Colon (tissue), 2 donors: Measurements from ENCODE around the gene OR7A10.

Source experiments
- FAIRE-seq: peaks from 2 replicates; lab custom pipeline; 2012; peaks lifted over from hg19 to GRCh38; lab: Jason Lieb, UNC
- donor health status: control.
- donor health status: control.

OR7A10 gene

DNA sequence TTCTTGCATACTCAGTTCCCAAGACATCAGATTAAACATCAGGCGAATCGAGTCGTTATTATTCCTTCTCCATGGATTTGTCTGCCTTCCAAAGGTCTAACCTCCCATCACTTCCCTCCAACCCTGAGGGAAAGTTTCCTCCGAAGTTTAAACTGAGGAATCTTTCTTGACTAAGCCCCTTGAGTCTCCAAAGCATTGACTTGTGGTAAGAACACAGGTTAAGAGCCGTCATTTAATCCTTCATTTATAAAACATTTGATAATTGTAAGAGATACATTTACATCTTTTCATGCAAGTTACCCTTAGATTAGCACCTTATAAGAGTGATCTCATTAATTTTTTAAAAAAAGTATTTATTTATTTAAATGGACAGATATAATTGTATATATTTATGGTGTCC, at the start of gene OR7A10:
Gene OR7A10, minus strand, starts transcription at position 101 of the 400 bp plus-strand sequence. CDS start 7,045 bp downstream, outside the sequence.
- no peak for FAIRE-seq

DNA sequence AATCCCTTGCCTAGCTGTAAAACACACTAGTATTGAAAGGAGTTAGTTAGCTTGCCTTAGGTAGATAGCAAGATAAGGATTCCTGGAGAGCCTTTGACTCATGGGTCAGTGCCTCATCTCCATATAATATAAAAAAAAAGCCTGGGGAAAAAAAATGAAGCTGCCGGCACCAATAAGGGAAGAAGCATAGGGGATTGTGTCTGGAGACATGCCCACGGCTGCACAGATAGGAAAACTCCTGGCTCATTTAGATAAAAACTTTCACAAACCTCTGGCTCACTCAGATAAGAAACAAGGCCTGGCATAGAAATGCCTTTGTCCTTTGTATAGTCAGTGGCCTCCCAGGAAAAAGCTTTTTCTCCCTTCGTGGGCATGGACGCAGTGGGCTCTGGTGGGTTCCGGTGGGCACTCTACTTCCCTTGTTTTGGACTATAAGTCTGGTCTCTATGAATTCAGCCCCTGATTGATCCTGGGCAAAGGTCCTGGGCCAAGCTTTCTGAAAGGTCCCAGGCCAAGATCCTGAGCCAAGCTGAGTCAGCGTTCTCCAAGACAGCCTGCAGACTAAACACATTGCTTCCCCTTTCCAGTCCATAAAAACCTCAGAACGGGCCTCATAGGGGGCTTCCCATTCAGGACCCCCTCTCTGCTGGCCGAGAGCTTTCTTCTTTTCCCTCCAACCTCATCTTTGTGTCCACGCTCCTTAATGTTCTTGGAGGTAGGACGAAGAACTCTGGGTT, 42.1 kb upstream of the OR7A10 start:
- no peak for FAIRE-seq

DNA sequence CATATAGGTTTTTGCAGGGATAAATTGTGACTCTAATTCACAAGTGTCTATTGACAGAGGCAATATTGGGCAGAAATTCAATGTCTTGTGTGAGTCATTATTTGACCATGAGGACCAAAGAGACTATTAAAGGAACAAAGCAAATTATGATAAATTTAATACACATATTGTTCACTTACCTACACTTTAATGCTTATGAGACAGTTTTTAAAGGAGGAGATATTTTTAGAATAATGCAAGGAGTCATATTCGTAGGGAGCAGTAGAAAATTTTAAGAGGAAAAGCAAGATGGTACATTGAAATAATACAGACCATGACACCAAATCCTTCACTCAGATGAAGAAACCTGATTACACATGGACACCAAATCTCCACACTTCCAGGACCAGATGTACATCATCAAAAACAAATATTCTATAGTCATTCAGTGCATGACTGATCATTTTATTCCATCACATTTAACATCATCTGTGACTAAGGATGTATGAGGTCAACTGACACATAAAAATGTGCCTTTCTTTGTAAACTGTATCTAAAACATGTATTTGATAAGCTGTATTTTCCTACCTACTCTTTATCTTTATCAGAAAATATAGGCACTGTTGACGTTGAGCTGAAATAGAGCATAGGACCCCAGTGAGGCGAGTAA, 41.4 kb upstream of the OR7A10 start:
- no peak for FAIRE-seq

DNA sequence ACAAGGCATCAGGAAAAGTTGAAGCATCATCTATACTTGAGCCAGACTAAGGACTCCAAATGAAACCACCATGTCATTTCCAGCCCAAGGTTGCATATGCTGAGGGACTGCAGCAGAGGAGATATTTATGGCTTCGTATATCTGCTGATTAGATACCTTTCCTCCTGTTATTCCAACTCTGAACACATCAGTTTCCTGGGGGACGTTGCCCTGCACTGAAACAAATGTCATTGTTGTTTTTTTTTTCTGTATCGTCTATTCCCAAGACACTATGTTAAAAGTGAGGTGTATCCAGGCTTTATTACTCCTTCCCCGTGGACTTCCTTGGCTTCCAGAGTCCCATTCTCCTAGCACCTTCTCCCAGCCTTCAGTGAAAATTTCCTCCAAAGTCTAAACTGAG, 37.3 kb upstream of the OR7A10 start, which contains the start of gene OR7A17:
Gene OR7A17, minus strand, starts transcription at position 101 of the 400 bp plus-strand sequence. CDS start 4,777 bp downstream, outside the sequence.
- FAIRE-seq, result no peak

DNA sequence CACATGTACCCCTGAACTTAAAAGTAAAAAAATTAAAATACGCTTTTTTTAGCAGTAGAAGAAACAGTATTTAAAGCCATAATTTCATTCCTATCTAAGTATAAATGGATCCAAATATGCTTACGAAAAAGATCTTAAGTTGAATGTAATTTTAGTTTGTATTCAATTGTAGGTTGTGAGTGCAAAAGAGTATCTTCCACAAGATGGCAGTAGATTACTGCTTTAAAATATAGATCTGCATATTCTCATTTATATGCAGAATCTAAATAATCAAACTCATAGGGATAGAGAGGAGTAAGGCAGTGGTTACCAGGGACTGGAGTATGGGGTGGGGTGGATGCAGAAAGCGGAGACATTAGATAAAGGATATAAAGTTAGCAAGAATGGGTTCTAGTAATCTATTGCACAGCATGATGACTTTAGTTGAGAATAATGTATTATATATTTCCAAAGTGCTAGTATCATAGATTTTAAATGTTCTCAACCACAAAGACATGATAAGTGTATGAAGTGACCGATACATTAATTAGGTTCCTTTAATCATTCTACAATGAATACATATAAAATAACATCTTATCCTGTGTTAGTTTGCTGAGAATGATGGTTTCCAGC, 23.0 kb upstream of the OR7A10 start:
- no peak for FAIRE-seq

DNA sequence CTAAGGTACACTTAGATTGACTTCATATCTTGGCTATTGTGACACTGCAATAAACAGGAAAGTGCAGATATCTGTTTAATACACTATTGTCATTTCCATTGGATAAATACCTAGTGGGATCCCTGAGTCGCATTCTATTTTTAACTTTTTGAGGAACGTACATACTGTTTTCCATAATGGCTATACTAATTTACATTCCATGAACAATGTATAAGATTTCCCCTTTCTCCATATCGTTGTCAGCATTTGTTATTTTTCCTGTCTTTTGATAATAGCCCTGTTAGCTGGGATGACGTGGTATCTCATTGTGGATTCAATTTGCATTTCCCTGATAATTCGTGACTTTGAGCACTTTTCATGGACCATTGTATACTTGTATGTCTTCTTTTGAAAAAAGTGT, 19.8 kb upstream of the OR7A10 start:
- FAIRE-seq, result no peak

DNA sequence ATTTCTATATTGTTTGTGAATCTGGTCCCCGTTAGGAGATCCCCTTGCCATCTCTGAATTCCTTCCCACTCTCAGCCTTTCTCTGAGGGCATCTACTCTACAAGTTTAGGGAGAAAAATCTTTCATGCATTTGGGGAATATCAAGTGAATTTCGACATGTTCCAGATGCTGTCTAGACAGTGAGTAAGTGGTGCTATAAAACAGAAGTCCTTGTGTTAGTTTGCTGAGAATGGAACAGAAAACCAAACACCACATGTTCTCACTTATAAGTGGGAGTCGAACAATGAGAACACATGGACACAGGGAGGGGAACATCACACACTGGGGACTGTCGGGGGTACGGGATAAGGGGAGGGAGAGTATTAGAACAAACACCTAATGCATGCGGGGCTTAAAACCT, 5.1 kb downstream of the OR7A10 start:
- FAIRE-seq, result no peak

DNA sequence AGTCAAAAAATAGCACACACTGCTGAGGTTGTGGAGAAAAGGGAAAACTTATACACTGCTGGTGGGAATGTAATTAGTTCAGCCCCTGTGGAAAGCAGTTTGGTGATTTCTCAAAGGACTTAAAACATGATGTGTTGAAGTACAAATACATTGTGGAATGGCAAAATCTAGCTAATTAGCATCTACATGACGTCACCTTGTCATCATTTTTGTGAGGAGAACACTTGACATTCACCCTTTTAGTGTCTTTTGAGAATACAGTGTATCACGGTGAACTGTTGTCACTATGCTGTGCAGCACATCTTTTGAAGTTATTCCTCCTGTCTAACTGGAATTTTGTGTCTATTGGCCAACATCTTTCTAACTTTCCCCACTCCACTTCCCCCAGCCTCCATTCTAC, 5.6 kb downstream of the OR7A10 start:
- FAIRE-seq, result no peak

DNA sequence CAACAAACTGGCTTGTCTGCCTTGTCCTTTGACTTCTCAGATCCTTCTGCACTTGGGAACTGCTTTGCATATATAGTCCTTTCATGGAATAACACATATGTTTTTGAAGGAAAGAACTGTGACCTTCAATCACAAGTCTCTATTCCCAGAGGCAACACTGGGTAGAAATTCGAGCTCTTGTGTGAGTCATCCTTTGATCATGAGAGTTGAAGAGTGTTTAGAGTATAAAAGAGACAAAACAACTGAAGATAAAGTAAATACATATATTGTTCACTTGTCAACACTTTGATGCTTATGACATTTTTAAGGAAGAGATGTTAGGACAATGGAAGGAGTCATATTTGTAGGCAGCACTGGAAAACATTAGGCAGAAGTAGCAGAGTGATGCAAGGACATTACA, 8.5 kb downstream of the OR7A10 start:
- FAIRE-seq, result no peak

DNA sequence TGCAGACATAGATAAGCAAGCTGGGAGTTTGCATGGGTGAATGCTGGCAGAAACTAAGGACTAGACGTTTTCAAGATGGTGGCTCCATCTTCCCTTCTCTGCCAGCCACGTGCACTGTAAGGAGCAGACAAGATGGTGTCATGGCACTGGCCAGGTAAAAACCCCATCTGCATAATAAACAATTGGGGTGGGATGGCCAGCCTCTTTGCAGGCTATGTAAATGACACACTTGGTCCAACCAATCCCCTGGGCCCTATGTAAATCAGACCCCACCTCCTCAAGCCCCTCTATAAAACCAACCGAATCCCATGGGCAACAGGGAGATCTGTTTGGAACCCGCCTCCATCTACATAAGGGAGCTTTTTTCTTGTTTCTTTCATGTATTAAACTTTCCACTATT, 11.3 kb downstream of the OR7A10 start:
- no peak for FAIRE-seq

DNA sequence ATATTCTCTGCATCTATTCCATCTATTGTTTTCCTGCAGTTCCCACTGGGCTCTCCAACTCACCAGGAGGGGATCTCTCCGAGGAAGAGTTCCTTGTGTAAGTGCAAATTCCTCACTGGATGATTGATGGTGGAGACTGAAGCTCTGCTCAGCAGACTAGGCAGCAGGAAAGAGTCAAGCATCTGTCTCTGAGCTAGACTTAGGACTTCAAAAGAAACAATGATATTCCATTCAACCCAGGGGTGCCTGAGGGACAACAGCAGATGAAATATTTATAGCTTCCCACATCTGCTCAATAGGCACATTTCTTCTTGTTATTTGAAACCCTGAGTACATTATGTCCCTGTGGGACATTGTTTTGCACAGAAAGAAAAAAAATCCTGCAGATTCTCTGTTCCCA, 13.7 kb downstream of the OR7A10 start, which contains the start of the genes OR7A5 and OR7C1:
Gene OR7A5, minus strand, starts transcription at position 175 of the 400 bp plus-strand sequence. CDS start 6,944 bp downstream, outside the sequence.
Gene OR7C1, minus strand, starts transcription at position 175 of the 400 bp plus-strand sequence. CDS start 35,049 bp downstream, outside the sequence.
- FAIRE-seq, result no peak

DNA sequence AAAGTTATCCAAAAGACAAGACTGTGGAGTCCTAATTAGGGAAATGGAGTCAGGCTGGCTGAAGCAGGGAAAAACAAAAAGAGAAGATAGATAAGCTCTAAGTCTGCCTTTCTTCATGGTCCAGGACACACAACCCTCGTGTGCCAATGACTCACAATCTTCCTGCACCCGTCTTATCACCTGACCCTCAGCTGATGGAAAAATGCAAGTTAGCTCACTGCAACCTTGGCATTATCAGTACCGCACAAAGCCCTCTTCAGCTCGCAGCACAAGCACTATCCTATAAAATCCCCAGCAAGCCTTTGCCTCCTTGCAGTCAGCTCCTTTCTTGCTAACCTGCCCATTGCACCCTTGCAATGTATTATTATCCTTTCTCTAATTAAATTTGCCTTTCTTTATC, 18.0 kb downstream of the OR7A10 start:
- no peak for FAIRE-seq

DNA sequence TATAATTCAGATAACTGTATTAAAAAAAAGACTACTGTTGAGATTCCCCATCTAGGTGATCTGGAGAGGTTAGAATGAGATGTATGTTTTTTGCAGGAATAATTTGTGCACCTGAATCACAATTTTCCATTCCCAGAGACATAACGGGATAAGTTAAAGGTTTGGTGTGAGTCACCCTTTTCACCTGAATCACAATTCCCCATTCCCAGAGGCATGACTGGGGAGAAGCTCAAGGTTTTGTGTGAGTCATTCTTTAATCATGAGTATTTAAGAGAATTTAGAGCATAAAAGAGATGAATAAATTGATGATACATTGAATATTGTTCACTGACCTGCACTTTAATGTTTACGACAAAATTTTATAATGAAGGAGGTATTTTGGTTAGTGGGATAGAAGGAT, 22.7 kb downstream of the OR7A10 start:
- no peak for FAIRE-seq

DNA sequence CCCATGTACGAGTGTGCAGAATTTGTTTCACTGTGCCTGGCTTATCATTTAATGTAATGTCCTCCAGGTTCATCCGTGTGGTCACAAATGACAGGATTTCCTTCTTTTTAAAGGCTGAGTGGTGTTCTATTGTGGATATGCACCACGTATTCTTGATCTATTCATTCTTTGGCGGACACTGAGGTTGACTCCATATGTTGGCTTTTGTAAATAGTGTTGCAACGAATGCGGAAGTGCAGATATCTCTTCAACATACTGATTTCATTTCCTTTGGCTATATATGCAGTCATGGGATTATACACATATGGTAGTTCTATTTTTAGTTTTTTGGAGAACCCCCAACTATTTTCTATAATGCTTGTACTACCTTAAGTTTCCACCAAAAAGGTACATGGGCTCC, 26.8 kb downstream of the OR7A10 start:
- no peak for FAIRE-seq

DNA sequence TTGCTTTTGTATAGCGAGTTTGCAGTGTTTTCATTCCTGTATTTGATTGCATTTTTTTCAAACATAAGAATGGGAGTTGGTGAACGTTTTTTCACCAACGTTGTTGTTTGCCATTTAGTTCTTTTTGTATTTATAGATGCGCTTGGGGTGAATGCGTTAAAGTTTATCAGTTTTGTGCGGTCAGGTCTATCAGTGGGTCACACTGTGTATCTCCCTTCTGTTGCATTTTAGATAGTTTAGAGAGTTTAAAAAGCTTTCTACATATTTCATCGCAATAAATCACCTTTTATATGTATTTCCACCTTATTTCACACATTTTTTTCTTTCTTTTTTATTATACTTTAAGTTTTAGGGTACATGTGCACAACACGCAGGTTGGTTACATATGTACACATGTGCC, 30.1 kb downstream of the OR7A10 start:
- FAIRE-seq, result no peak

DNA sequence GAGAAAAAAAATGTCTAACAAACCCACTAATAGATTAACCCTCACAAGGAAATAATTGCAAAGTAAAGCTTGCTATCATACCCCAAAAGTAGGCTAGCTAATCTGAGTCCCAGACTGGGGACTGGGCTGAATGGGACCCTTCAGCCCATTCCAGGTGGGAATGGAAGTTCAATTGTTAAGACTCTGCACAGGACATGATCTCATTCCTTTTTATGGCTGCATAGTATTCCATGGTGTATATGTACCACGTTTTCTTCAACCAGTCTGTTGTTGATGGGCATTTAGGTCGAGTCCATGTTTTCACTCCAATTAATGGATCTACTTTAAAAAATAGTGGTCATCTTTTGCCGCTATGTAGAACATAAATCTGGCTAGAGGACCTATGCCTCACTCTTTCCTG, 31.7 kb downstream of the OR7A10 start:
- no peak for FAIRE-seq

DNA sequence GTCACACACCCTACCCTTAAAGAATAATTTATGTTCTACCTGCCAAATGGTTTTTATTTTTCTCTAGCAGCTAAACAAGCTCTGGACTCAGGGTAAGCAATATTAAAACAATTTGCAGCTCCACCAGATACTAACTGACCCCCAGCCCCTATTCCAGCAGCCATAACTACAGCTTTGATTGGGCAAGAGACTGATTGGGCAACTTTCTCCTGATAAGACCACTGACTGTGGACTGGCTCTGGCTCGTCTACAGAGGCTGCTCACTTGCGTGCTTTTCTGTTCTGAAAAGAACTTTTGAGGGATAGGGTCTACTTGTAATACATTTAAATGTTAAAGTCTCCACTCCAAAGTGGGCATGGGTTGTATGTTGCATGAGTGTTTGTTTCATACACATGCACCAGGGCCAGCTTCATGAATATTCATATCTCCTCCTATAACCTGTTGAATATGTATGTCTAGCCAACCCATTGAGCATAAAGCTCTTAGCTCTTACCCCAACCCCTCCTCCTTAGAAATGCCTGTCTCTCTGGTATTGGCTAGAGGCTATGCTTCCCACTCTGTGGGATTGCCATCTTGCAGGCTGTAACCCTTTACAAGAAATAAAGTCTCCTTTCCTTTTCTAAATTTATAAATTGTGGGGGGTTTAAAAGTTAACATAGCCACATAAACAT, 33.6 kb downstream of the OR7A10 start:
- no peak for FAIRE-seq

DNA sequence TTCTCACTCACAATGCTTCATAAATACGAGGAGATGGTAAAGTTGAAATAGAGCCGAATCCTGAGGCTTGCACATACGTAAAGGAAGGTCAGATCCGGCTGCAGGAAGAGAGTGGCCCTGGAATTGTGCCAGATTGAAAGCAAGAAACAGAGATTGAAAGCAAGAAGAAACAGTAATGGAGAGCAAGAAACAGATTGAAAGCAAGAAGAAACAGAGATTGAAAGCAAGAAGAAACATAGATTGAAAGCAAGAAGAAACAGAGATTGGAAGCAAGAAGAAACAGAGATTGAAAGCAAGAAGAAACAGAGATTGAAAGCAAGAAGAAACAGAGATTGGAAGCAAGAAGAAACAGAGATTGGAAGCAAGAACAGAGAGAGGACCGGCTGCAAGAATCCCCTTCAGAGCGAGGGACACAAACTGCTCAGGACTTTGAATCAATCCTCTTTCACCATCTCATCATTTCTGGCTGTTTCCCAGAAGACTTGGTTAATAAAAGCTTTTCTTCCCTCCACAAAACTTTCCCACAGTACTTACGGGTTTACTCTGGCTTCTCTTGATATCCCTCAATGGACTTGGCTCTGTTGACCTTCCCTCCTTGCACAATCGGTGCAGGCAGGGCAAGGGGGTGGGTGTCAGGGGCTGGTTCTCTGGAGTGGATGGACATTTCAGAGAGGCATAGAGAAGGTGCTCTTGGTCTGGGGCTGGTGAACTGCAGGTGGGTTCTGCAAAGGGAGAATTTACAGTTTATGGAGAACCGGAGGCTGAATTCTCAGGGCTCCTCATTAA, 39.3 kb downstream of the OR7A10 start:
- FAIRE-seq, result no peak

DNA sequence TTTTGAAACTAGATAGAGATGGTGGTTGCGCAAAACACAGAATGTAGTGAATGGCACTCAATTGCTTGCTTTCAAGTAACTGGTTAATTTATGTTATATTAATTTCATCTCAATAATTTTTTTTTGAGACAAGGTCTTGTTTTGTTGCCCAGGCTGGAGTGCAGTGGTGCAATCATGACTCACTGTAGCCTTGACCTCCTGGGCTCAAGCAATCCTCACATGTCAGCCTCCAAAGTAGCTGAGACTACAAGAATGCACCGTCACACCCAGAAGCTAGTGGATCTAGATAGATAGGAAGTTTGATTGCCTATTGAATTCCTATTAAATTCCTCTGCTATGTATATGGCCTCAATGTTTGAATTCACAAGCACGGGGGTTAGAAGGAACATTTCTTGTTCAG, 44.0 kb downstream of the OR7A10 start:
- no peak for FAIRE-seq

DNA sequence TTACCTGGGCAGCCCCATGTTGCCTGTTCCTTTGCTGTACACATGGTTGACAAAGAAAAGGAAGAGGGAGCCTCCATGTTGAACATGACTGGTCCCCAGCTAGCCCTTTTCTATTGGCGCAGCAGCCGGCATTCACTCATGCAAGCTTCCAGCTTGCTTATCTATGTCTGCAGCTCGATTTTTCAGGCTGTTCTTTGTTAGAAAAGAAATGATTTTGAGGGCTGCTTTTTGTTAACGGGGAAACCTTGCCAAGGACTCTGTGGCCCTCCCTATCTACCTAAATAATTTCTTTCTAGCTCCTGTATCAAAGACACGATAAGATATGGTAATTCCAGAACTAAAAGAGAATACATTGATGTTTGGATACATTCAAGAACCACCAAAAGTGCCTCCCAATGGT, 50.0 kb downstream of the OR7A10 start:
- FAIRE-seq, result no peak

DNA sequence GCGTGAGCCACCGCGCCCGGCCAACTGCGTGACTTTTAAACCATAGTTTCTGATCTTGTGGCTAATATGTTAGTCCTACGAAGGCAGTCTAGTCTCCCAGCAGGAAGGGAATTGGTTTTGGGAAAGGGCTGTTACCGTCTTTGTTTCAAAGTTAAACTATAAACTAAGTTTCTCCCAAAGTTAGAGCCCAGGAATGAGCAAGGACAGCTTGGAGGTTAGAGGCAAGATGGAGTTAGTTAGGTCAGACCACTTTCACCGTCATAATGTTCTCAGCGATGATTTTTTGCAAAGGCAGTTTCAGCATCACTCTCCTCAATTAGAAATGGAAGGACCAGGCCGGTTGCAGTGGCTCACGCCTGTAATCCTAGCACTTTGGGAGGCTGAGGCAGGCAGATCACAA, 52.7 kb downstream of the OR7A10 start:
- FAIRE-seq, result no peak
